Esophagus squamous epithelium (tissue), 4 donors: ENCODE data around the gene CAPZA3.

Experiments used
- POLR2A ChIP-seq, 4 donors: fragments of 450-650 bp; IDR thresholded peaks; one replicate each; pipeline ENCODE4 v1.6.1; 2017; ENCODE audit warnings: antibody characterized with exemption in 4 of 4, mild to moderate bottlenecking in 4 of 4, moderate library complexity in 3 of 4
- TF ChIP-seq, protein P1 (sequence below), 6 experiments: fragments of 450-650 bp in 4 of 6; fragments of 200-600 bp in 2 of 6; sonication (generic) in 2 of 6; IDR thresholded peaks; one replicate each; pipeline ENCODE4 v1.5.1; 2016 to 2019; ENCODE audit warnings: antibody characterized with exemption in 6 of 6, mild to moderate bottlenecking in 4 of 6, moderate library complexity in 4 of 6

DNA sequence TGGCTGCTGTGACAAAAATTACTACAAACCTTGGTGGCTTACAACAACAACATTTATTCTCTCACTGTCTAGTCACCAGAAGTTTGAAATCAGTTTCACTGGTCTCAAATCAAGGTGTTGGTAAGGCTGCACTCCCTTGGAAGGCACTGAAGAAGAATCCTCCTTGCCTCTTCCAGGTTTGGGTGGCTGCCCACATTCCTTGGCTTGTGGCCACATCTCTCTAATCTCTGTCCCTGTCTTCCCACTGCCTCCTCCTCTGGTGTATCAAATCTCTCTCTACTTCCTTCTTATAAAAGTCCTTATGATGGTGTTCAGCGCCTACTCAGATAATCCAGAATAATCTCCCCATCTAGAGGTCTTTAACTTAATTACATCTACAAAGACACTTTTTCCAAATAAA lies 31.1 kb upstream of the CAPZA3 start:
- TF ChIP-seq, protein P1, sequence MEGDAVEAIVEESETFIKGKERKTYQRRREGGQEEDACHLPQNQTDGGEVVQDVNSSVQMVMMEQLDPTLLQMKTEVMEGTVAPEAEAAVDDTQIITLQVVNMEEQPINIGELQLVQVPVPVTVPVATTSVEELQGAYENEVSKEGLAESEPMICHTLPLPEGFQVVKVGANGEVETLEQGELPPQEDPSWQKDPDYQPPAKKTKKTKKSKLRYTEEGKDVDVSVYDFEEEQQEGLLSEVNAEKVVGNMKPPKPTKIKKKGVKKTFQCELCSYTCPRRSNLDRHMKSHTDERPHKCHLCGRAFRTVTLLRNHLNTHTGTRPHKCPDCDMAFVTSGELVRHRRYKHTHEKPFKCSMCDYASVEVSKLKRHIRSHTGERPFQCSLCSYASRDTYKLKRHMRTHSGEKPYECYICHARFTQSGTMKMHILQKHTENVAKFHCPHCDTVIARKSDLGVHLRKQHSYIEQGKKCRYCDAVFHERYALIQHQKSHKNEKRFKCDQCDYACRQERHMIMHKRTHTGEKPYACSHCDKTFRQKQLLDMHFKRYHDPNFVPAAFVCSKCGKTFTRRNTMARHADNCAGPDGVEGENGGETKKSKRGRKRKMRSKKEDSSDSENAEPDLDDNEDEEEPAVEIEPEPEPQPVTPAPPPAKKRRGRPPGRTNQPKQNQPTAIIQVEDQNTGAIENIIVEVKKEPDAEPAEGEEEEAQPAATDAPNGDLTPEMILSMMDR (IDR thresholded peaks at IDR 0.05): no peak
- no peak for TF ChIP-seq POLR2A (IDR thresholded peaks at IDR 0.05)
